ENCODE results near the gene RFC5.
"Not testable (repeated sequence)": the region's sequence is repeated elsewhere in the genome, so short reads cannot be mapped to it uniquely, and the experiment has no call there.

The RFC5 gene, protein sequence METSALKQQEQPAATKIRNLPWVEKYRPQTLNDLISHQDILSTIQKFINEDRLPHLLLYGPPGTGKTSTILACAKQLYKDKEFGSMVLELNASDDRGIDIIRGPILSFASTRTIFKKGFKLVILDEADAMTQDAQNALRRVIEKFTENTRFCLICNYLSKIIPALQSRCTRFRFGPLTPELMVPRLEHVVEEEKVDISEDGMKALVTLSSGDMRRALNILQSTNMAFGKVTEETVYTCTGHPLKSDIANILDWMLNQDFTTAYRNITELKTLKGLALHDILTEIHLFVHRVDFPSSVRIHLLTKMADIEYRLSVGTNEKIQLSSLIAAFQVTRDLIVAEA

DNA sequence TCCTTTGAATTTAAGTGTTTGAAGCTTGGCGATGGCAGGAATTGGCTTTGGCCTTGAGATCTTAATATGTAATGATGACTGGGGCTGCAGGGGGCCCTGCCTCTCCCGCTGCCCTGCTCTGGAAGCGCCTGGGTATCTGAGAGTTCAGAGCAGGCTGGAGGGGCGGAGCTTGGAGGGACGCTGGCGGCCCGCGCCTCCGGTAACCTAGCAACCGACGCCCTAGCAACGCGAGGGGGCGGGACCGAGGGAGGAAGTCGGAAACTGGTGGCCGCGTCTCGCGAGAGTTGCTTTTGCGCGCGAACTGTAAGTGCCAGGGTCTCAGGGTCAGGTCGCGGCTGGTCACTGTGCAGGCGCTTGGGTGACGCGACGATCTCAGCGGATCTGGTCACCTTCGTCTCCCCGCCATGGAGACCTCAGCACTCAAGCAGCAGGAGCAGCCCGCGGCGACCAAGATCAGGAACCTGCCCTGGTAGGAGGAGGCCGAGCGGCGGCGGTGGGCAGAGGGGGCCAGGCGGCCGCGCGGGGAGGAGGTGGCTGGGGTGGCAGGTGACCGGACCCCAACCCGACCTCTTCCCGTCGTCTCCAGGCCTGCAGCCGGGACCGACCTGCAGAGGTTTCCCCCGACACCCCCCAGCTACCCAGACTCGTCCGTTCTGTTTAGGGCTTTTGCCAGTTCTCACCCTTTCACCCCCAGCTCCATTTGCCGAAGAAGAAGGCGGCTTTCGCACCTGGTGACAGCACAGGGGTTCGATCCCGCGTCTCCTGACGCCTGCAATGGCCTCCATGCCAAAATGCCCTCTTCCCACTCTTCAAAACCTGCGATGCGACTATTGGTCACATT is at the start of gene RFC5:
Gene RFC5 (plus strand): TSS at position 280 of the 841 bp plus-strand sequence. CDS start 125 bp downstream, at position 405.
- DNase-seq = peak; percentile 97 to 98

- no peak for DNase-seq
Observed at GRCh38 chr12:117967043-117967442, 49.5 kb upstream of the RFC5 start.

- no peak for DNase-seq
Observed at GRCh38 chr12:117967512-117967911, 49.0 kb upstream of the RFC5 start.

DNA sequence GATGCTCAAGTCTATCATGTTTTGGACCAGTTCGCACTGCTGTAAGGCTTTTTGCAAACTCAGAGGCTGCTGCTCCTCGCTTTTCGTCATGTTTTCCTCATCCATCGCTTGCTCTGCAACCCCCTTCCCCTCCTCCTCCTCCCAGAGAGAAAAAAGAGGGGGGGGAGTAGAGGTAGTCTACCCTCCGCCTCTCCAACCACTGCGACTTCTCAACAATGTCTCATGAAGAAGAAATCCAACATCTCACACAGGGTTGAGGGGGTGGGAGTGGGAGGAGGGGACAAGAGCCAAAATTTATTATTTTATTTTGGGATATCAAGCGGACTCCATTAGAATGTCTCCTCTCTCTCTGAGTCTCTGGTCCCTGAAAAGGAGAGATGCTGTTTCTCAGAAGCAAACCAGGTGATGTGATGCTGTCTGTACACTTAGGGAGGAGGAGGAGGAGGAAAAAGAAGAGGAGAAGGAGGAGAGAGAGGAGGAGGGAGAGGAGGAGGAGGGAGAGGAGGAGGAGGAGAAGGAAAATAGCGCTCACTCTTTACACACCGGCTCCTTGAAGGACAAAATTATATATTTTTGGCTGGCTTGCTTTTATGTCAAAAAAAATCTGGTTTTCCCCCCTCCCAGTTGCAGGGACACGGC is 48.2 kb upstream of the RFC5 start:
- no peak for DNase-seq

DNA sequence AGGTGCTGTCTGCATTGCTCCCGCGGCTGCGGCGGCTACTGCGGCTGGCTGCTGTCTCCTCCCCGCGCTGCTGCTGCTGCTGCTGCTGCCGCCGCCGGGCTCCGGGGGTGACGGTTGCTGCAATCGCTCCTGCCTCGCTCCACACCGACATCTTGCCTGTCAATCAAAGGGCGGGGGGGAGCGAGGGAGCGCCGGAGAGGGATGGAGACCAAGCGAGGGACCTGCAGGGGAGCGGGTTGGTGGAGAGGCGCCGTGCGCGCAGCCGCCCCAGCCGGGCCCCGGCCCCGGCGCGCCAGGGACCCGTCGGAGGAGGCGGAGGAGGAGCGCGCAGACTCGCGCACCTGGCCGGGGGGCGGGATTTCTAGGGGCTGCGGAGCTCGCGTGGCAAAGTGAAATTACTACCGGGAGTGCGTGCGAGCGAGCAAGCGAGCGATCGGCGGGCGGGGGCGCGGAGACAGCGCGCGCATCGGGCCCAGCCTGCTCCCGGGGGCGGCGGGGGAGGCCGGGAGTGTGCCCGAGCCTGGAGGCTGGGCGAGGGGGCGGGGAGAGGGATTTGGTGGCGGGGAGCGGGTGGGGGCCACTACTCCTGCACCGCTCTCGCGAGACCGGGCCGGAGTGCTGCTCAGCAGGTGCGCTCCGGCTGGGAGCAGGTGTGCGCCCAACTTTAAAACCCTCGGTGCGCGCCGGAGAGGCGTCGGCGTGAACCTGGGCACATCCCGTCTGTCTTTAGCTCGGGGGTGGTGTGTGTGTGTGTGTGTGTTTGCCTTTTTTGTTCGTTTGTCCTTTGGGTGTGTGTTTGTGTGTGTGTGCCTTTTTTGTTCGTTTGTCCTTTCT is 47.5 kb upstream of the RFC5 start, which contains the start of gene KSR2:
Gene KSR2 (minus strand): TSS at position 165 of the 834 bp plus-strand sequence. CDS start 735 bp downstream, outside the sequence.
- peak; percentile 21 to 25 for DNase-seq

DNA sequence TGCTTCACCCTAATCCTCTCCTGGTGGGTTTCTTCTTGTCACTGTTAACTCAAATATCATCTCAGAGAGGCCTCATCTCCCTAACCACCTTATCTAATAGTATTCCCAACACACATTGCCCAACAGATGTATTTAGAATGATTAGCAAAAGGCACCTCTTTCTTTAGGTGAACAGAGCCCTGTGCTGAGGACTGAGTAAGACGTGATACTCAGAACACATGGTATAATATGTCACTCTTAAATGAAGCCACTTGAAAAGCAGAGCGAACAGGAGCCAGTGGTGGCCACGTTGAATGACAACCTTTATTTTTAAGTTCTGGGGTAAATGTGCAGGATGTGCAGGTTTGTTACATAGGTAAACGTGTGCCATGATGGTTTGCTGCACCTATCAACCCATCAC is 46.2 kb upstream of the RFC5 start:
- DNase-seq = no peak

GRCh38 chr12:117972301-117972700 is 44.2 kb upstream of the RFC5 start:
- DNase-seq = no peak

DNA sequence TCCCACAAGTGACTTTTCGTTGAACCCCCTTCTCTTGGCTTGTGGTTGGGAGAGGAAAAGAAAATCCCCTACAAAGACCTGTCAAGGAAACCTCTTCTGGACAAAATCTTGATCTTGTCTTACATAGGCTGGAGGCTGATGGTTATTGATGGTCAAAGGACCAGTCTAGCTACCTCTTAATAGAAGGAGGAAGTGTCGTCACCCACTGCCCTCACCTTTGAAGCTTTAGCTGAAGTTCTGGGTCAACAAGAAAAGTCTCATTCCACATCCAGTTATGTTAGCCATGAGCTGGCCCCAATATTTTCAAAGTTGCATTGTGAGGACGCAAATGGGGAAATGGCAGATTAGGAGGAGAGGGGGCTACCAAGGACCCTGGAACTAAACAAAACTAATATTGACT is 41.5 kb upstream of the RFC5 start:
- DNase-seq = no peak

GRCh38 chr12:117977373-117977772 is 39.1 kb upstream of the RFC5 start:
- DNase-seq = no peak

DNA sequence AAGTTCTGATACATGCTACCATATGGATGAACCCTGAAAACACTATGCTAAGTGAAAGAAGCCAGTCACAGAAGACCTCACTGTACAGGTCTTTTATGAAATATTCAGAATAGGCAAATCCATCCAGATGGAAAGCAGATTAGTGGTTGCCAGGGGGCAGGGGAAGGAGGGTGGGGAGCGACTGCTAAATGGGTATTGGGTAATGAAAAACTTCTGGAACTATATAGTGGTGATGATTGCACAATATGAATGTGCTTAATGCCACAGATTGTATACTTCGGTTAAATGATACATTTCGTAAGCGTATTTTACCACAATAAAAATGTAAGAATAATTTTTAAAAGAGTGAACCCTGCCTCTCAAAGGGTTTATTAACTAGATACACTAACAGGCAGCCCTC is 35.9 kb upstream of the RFC5 start:
- no peak for DNase-seq

DNA sequence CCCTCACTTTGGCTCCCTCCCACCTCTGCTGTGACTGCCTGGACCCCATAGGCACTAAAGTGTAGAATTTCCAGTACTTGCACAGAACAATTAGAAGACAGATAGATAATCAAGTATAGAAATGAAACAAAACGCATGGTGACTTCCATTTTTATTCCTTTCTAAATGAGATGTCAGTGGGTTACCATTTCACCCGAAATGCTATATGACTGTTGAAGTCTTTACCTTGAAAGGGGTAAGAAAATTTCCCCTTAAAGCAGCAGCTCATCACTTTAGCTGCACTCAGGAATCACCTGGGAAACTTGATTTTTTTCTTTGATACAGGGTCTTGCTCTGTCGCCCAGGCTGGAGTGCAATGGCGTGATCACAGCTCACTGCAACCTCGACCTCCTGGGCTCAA is 35.2 kb upstream of the RFC5 start:
- DNase-seq = no peak

DNA sequence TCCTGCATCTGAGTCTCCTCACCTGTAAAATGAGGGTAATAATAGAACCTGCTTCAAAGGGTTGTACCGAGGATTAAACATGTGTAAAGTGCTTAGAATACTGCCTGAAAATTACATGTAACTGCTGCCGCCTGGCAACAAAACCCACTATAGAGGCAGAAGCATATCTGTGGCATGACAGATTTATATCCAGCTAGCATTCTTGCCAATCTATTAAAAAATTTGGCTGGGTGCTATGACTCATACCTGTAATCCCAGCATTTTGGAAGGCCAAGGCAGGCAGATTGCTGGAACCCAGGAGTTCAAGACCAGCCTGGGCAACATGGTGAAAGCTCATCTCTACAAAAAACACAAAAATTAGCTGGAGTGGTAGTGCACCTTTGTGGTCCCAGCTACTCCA is 31.3 kb upstream of the RFC5 start:
- DNase-seq = no peak

DNA sequence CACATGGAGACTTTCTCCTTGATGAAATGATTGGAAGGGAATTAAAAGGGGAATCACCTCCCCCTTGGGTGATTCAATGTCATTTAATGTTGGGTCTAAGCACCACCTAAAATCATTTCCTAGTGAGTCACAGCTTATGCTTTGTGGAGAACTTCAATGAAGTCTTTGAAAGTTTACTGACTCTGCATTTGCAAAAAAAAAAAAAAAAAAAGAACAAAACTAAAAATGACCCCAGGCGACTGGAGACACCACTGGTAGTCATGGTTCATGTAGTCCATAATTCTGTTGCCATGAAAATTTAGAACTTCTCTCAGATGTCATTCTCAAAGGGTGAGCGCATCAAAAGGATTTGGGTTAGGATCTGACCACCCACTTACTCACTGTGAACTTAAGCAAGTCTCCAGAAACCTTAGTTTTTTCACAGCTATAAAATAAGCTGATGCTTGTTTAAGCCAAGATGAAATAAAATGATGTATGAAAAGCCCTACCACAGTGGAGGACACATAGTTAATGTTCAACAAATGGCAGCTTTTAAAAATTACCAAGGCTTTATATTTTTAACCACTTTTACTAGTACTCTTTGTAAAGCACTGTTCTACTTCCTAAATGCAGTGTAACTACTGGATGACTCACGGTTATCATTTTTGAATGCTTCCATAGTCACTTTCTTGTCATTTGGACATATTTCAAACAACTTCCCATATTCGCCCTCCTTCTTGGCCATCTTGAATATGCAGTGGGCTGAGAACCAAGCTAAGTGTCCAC is 29.6 kb upstream of the RFC5 start:
- no peak for DNase-seq

DNA sequence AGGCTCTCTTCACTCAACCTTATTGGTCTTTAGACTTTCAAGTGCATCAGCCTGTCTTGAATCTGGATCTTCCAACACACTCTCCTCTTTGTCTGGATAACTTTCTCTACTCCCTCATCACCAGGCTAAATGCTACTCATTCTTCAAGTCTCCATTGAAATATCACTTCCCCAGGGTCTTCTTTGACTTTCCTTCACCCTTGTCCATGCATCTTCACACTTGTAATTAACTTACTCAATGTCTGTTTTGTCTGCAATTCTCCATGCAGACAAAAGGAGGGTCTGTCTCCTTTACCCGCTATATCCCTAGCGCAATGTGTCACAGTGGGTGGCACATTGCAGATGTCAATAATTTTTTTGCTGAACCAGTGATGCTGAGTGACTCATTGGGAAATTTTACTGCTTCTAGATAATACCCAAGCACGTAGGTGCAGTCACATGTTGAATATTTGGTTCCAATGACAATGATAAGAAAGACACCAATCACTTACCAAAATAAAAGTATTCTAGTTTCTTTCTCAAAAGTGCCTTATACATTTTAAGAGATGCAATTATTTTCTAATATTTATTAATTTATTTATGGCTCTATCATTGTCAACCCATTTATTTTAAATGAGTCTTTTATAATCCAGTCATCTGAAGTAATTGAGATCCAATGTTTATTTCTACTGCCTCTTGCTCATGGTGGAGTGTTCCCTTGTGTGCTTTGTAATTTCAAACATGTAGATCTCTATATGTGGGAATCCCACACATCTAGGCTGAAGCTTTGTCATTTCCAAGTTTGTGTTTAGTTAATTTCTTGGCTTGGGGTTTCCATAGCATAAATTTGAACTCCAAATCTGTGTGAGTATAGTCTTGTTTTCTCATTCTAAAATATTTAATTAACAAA is 21.7 kb upstream of the RFC5 start:
- DNase-seq = no peak

- DNase-seq = no peak
Observed at GRCh38 chr12:117998719-117999118, 17.8 kb upstream of the RFC5 start.

DNA sequence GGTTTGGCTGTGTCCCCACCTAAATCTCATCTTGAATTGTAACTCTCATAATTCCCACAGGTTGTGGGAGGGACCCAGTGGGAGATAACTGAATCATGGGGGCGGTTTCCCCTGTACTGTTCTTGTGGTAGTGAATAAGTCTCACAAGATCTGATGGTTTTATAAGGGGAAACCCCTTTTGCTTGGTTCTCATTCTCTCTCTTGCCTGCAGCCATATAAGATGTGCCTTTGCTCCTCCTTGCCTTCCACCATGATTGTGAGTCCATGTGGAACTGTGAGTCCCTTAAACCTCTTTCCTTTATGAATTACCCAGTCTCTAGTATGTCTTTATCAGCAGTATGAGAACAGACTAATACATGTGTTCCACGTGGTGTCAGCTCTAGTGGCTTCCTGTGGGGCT is 16.7 kb upstream of the RFC5 start:
- not testable (repeated sequence) for DNase-seq

- no peak for DNase-seq
Observed at GRCh38 chr12:118010903-118011302, 5.6 kb upstream of the RFC5 start.

GRCh38 chr12:118011377-118011776 is 5.1 kb upstream of the RFC5 start:
- no peak for DNase-seq

DNA sequence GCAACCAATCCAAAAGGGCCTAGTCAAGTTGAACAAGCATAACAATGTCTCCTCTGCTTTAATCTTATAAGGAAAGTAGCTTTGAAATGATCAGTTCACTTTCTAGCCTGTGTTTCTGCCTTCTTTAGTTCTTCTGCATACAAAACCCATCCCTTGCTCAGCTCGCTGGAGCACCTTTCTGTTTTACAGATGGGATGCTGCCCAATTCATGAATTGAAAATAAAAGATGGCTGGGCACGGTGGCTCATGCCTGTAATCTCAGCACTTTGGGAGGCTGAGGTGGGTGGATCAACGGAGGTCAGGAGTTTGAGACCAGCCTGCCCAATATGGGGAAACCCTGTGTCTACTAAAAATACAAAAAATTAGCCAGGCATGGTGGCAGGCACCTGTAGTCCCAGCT is 4.5 kb upstream of the RFC5 start:
- no peak for DNase-seq

DNA sequence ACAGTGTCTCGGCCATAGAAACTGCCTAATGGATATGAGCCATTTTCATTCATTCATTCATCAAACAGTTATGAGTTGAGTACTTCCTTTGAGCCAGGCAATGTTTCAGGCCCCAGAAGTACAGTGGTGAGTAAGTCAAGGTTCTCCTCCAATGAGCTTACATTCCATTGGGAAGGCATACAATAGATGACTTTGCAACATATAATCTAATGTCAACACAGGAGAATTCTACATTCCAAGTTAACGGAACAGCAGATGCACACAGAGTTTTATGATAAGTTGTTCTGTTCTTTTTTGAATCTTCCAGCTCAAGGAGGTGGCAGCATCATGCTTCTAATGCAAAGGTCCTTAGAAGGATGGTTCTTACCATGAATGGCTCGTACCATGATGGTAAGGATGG is 3.2 kb upstream of the RFC5 start:
- no peak for DNase-seq

GRCh38 chr12:118015306-118015705 is 1.2 kb upstream of the RFC5 start:
- no peak for DNase-seq

Data from activated CD4-positive, alpha-beta T cell treated with anti-CD3 and anti-CD28 coated beads, Interleukin-2, amount 50 U/mL, for 4 hours (primary cell).